Stimulated activated CD8-positive, alpha-beta memory T cell treated with anti-CD3 and anti-CD28 coated beads, Interleukin-15, amount 100 ng/mL, for 48 hours (primary cell): ENCODE results near the gene MLPH.

Experiments
- DNase-seq, 2 donors: peaks; one replicate each; pipeline ENCODE4 v3.0.0-alpha.2; 2020; ENCODE audit warnings: low read depth in 2 of 2

Gene MLPH

DNA sequence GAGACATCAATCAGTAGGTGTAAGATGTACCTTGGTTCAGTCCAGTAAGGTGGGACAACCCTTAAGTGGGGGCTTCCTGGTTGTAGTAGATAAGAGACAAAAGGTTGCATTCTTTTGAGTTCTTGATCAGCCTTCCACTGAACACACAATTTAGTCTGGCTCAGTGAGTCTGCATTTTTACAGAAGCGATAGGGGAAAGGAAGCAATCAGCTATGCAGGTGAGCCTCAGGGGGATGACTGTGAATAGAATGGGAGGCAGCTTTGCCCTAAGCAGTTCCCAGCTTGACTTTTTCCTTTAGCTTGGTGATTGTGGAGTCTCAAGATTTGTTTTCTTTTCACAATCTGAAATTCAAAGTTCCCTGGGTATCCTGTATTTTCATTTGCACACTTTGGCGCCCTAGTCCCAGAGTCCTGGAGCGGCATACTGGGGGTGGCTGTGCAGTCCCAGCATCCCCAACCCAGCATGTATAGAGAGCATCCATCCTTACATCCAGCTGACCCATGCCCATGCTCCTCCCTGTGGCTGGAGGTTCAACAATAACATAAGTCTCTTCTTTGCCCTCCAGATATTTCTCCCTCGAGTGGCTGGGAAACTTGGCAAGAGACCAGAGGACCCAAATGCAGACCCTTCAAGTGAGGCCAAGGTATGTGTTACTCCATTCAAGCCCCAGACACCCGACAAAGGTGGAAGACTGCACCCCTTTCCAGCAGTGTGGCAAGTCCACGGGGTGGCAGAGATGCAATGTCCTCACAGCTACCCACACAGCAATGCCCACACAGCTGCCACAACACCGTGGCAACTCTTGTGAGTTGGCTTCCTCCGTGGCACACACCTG, 59.2 kb downstream of the MLPH start:
- no peak for DNase-seq

DNA sequence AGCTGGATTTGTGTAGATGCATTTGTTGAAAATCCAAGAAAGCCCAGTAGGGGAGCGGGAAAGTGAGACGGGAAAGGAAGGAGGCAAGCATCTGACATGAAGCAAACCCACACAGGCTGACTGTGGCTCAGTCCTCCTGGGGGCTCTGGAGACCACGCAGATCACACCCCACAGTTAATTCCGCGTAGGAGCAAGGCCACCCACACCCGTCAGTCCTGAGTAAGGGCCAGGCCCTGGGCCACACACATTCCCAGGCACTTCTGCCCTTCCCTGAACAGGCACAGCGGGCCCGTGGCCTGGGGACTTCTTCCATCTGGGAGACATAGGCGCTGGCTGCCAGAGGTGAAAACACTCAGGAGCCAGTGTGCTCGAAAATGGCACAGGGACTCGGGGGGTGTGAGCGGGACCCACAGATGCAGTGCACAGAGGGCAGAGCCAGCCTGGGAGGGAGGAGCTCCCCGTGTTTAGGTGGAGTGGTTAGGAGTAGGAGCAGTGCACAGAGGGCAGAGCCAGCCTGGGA, 59.9 kb downstream of the MLPH start:
- DNase-seq: no peak

DNA sequence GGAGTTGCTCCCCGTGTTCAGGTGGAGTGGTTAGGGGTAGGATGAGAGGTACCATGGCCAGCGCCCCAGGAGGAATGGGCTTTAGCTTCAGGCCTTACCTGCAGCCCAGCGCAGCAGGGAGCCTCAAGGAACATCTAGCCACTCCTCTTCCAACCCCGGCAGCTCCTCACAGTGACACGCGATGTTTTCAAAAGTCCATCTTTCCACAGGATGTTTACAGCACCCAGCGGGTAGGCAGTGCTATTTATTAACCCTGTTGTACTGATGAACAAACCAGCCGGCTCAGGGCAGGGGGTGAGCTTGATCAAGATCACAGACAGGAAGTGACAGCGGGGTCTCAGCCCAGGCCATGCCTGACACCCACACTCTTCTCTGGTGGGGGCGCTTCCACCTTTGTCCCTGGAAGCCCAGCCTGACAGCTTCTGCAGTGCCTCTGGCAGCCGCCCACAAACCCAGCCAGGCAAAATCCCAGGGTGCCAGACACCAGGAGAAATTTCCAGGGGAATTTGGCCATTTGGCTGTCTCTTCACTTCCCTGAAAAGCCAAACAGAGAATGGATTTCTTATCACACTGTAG, 60.9 kb downstream of the MLPH start:
- DNase-seq: no peak

DNA sequence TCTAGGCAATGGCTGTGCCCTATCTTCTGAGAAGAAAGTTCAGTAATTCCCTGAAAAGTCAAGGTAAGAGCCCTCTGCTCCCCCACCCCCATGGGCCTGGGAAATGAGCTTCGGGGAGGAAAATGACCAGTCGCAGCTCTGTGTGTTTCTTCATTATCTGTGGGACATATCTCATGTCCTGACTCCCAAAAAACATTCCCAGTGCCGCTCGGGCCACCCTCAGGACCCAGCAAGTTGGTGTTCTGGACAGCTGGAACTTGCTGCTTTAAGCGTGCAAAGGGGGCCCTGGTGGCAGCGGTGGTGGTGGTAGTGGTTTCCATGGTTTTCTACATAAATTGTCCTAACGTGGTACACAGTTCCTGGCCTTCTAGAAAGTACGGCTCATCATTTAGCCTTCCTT, 62.2 kb downstream of the MLPH start:
- DNase-seq: no peak

DNA sequence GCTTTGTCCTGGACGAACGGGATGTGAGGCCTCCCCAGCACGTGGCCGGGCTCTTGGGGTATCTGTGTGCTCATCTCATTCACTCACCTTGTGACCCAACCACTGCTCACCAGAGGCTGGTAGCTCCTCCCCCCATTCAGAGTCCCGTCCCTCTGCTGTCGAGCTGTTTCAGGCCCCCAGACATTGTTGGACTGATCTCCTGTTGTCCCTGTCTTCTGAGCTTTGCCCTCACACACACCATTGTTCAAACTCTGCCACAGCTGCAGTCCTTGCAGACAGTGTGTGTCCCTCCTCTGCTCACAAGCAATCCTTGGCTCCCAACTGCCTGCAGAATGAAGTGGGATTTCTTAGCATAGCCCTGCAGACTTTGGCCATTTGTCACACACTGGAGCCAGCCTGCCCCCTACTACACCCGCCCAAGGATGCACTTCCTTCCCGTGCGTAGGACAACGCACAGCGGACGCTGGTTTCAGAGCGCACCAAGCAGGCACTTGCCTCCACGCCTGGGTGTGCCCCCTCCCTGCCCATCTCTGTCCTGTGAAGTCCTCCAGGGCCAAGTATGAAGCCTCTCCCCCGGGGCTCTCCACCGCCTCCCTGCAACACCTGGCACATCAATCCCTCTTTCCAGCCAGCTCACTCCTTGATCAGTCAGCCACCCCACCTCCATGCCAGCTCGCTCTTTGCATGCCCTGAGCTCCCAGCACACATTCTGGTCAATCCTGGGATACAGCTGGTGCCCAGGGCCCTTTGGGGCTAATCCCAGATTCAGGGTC, 62.8 kb downstream of the MLPH start:
- no peak for DNase-seq

DNA sequence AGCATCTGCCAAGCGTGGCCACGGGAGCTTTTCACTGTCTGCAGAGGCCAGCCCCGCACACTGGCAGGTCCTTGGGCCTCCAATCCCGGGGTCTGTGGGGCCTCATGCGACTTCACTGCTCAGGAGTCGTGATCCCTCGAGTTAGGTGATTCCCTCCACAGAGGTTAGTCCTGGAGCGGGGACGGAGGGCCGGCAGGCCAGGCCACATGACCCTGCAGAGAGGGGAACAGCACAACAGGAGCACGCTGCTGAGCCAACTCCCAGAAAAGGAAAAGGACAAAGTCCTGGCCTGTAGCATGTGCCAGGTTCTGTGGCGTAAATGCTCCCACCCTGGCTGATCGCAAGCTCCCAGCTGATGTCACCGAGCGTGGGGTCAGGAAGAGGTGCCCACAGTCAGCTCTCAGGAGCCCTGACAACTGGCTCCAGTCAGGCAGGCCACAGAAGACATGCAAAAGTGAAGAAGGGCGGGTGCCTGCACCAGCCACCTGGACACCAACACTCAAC, 64.1 kb downstream of the MLPH start:
- no peak for DNase-seq

DNA sequence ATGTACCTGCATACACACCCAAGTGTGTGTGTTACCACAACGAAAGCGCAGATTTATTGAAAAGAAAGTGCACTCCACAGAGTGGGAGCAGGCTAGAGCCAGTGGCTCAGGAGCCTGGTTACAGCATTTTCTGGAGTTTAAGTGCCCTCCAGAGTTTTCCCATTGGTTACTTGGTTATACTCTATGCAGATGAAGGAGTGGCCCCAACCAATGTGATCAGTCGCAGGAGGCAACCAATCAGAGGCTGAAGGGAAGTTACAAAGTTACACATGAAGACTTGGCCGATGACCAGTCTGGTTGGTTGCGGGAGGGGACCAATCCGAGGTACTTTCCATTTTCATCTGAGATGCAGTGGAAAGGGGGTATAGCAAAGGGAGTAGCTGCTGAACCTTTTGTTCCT, 65.9 kb downstream of the MLPH start:
- no peak for DNase-seq

DNA sequence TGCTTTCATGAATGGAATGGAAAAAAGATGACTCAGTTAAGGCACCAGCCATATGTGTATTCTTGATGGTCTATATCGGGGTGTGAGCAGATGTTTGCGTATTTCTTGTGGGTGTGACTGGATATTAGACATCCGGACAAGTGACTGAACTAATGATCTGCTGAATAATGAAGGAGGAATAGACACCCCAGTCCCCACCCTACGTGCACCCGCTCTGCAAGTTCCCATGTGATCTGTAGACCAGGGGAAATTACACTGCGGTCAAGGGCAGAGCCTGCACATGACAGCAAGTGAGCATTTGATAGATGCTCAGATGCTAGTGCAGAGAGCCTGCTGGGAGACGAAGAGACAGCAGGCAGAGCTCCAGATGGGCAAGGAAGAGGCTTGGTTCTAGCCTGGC, 66.9 kb downstream of the MLPH start:
- no peak for DNase-seq

DNA sequence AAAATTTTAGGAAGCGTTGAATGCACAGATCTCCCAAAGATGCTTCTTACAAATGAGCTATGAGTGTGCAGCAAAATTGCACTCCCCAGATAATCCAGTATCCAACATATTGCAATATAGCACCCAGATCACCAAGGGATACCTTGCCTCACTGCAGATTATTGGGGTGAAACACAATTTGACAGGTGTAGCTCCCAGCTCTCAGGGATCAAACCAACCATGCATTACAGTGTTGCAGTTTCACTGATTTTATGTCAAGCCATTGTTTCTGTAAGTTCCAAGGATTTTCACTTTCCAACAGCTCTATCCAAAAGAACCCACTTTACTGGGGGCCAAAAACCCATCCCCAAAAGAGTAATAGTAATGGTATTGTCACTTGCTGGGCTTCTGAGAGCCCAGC, 68.5 kb downstream of the MLPH start:
- DNase-seq: no peak

DNA sequence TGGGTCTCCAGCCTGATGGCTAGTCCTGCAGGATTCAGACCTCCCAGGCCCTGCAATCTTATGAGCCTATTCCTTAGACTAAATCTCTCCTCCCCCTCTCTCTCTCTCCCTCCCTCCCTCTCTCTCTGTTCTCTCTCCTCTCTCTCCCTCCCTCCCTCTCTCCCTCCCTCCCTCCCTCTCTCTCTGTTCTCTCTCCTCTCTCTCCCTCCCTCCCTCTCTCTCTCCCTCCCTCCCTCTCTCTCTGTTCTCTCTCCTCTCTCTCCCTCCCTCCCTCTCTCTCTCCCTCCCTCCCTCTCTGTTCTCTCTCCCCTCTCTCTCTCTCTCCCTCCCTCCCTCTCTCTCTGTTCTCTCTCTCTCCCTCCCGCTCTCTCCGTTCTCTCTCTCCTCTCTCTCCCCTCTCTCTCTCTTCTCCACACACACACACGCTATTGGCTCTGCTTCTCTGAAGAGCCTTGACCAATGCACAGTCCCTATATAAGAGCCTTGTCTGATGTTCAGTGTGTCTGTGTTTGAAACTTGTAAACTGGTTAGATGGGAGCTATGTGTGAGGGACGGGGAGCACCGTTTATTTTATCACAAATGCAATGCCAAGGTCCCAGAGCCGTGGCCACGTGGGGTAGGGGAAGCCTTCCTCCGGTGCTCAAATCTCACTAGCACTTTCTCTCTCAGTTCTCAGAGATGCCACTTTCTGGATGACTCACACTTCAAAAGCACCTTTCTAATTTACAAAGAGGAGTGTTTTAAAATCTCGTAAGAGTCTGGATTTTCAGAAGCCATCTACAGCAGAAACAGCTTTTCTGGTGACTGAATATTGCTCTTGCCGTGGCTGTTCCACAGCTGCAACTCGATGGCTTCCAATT, 70.0 kb downstream of the MLPH start:
- DNase-seq: no peak

DNA sequence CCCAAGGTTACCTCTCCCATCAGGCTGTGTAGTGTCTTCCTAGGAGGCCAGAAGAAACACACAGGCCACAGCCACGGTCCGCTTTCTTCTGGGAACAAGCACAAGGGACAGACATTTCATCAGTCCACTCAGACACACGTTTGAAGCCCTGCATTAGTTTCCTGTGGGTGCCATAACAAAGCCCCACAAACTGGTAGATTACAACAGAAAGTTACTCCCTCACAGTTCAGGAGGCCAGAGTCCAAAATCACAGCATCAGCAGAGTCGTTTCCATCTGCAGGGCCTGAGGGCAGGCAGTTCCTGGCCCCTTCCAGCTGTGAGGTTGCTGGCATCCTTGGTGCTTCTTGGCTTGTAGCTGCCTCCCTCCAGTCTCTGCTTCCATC, 70.6 kb downstream of the MLPH start:
- DNase-seq: no peak

DNA sequence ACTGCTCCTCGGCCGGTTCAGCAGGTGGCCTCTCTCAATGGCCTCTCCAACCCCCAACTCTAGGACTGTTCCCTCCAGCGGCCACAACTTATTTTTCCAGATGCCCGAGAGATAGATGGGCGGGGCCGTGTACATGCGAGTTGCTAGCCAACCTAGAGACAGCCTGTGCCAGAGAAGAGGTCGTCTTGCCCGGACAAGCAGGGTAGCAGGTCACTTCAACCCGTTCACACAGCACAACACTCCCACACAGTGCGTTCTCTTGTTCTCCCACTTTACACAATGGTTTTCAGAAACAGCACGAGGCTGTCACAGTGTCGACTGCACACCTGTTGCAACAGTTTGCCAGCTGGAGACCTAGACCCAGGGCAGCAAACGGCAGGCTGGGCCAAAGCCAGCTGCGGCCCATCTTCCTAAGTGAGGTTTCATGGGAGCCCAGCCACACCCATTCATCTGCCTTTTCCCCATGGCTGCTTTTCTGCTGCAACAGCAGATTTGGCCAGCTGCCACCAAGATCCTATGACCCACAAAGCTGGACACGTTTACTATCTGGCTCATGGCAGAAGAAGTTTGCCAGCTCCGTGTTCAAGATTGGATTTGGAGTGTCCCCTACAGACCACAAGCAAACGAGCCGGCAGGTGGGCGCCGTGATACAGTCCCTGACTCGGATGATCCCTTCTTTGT, 72.0 kb downstream of the MLPH start:
- DNase-seq: no peak

DNA sequence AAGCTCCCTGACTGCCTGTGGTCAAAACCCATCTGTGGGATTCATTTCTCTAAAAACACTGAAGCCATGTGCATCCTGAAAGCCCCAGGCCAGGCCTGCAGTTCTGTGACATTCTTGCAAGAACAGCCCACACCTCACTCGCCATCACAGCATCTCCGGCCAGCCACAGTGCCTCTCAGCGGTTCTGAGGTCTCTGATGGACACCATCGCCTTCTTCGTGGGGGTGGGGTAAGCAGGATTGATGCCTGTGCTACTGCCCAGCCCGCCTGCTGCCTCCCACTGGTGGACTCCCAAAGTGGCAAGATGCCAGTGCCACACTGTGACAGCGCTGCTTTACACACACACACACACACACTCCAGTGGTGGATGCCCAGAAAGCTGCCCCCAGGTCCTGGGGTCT, 74.2 kb downstream of the MLPH start:
- DNase-seq: no peak

DNA sequence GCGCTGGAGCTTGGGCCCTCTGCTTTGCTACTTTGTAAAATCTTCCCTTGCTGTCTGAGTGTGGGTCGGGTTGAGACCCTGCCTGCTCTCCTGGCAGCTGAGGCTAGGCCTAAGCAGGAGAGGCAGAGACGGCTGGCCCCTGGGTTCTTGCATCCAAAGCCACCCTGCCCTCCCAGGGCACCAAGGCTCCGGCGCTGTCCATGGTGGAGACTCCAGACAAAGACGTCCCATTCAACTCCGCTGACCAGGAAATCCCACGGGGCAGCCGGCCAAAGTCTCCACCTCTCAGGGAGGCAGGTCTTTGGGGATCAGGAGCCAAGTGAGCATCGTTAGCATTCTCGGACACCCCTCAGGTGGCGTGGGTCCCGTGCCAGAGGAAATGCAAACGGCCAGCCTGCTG, 76.8 kb downstream of the MLPH start:
- no peak for DNase-seq

DNA sequence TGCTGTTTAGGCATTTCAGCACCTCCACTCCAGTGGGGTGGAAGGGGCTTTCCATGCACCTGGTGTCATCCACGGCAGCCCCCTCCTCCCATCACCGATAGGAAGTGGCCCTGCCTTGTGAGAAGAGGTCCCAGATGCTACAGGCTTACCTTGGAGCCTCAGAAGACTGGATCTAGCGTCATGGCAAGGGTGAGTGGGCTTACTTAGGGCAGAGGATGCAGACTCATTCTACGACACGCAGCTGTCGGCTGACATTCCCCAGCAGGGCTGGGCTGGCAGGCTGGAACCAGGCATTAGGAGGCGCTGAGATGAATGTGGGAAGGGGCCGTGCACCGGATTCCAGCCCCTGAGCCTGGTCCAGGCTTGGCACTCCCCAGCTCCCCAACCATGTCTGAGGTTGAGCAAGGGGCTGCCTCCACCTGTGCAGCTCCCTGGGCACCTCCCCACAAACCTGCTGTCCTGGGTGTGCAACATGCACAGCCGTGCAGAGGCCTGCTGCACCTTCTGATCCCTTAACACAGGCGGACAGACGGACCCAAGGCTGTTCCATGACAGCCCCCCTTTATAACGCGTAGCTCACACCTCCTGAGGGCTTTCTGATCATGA, 77.6 kb downstream of the MLPH start:
- no peak for DNase-seq

DNA sequence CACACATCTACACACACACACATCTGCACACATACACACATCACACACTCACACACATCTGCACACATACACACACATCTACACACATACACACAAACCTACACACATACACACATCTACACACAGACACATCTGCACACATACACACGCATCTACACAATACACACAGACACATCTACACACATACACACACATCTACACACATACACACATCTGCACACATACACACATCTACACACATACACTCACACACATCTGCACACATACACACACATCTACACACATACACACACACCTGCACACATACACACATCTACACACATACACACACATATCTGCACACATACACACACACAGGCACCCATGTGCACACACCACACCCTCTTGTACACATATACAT, 78.9 kb downstream of the MLPH start:
- no peak for DNase-seq

DNA sequence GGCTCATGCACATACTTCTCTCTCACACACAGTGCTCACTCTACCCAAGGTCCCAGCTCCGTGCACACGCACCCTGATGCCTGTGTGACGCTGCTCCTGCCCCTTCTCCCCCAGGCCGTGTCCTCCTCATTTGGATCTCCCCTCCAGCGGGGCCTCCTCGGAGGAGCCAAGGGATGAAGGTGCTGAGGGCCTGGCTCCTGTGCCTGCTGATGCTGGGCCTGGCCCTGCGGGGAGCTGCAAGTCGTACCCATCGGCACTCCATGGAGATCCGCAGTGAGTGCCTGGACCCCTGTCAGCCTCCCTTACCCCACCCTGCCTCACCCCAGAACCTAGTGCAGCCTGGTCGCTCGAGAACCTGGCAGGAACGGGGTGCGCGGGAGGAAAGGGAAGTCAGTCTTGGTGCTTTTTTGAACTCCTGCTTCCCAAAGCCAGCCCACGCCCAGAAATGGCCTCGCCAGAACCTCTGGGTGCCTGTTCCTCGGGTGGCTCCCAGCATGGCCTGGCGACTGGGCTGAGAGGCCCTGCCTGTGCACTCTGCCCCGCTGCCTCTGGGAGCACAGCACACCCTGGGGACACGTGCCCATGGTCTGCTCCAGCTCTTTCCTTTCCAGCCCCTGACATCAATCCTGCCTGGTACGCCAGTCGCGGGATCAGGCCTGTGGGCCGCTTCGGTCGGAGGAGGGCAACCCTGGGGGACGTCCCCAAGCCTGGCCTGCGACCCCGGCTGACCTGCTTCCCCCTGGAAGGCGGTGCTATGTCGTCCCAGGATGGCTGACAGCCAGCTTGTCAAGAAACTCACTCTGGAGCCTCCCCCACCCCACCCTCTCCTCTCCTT, 79.6 kb downstream of the MLPH start, which contains the start of gene PRLH:
Gene PRLH (plus strand): TSS at position 174 of the 835 bp plus-strand sequence. CDS start 0 bp downstream, at position 174.
- no peak for DNase-seq

DNA sequence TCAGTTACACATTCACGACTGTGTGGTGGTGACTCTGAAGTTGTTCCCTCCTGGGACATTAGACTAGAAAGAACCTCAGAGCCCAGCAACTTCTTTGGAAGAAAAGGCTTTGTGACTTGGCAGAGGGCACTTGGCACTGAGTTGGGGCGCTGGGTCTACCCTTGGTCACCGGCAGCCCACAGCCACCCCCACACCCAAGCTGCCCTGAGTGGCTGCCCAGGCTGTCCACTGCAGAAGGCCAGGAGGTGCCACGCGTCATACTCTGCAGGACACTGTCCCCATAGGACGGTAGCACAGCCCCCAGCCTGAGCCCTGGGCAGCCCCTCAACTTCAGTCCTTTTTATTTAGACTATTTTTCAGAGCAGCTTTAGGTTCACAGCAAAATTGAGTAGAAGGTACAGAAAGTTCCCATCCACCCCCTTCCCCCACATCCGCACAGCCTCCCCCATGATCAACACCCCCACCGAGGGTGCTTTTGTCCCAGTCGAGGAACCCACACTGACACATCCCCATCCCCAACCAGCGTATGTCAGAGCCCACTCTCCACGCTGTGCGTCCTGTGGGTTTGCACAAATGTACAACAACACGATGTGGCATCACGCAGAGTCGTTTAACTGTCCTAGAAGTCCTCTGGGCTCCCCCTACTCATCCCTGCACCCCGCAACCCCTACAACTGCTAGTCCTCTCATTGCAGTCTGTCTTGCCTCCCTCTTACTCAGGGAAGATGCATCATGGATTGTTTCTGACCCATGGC, 80.4 kb downstream of the MLPH start:
- DNase-seq: no peak
